ENCODE data around the gene IFITM1. TPM values are rescaled to one million over a fixed set of nuclear protein-coding genes. Genes with fewer than 3 reads are reported as not detected.

The IFITM1 gene
- total RNA-seq, 4 donors from 2014 or later: 216 to 431 (median 256) TPM

GRCh38 chr11:289712-290620 lies 23.9 kb upstream of the IFITM1 start:
- DNase-seq (ENCODE audit: low spot score in 2 of 2): no peak
- peak overlapping the region; percentile 30 to 87 (median 82) for H3K27ac ChIP-seq
- WGBS, 2 donors: 88 to 90% methylated on average over 35 to 42 of the region's 48 CpGs

GRCh38 chr11:290621-291231 lies 23.1 kb upstream of the IFITM1 start:
- no peak for TF ChIP-seq POLR2A (IDR thresholded peaks at IDR 0.05)
- no peak for TF ChIP-seq EP300 (IDR thresholded peaks at IDR 0.05)
- TF ChIP-seq, protein P1, sequence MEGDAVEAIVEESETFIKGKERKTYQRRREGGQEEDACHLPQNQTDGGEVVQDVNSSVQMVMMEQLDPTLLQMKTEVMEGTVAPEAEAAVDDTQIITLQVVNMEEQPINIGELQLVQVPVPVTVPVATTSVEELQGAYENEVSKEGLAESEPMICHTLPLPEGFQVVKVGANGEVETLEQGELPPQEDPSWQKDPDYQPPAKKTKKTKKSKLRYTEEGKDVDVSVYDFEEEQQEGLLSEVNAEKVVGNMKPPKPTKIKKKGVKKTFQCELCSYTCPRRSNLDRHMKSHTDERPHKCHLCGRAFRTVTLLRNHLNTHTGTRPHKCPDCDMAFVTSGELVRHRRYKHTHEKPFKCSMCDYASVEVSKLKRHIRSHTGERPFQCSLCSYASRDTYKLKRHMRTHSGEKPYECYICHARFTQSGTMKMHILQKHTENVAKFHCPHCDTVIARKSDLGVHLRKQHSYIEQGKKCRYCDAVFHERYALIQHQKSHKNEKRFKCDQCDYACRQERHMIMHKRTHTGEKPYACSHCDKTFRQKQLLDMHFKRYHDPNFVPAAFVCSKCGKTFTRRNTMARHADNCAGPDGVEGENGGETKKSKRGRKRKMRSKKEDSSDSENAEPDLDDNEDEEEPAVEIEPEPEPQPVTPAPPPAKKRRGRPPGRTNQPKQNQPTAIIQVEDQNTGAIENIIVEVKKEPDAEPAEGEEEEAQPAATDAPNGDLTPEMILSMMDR (IDR thresholded peaks at IDR 0.05): no peak
- no peak overlapping the region for H3K27ac ChIP-seq
- H3K27me3 ChIP-seq: peaks cover 0 to 4% of the 10 kb centered on the region in 2 donors
- no peak overlapping the region for H3K4me3 ChIP-seq
- no peak for DNase-seq (ENCODE audit: low spot score in 2 of 2)
- WGBS, 2 donors: 80 to 84% methylated on average over 9 to 12 of the region's 13 CpGs
- H3K36me3 ChIP-seq: peaks cover 0 to 46% (median 0%) of the 10 kb centered on the region in 3 donors
- H3K9me3 ChIP-seq: no peaks in the 10 kb centered on the region
- H3K4me1 ChIP-seq: peaks cover 0 to 22% (median 15%) of the 10 kb centered on the region in 4 donors

More at GRCh38 chr11:289712-290620, 23.9 kb upstream of the IFITM1 start:
- TF ChIP-seq, protein P1 (IDR thresholded peaks at IDR 0.05): no peak
- no peak for TF ChIP-seq EP300 (IDR thresholded peaks at IDR 0.05)
- TF ChIP-seq POLR2A (IDR thresholded peaks at IDR 0.05): no peak
- Histone ChIP-seq H3K27me3 (peaks cover 0 to 10% of the 10 kb centered on the region in 2 donors), H3K9me3 (no peaks in the 10 kb centered on the region), H3K4me3 (peak overlapping the region; percentile 46 to 90 (median 70)), H3K4me1 (peaks cover 0 to 22% (median 15%) of the 10 kb centered on the region in 4 donors), H3K36me3 (peaks cover 0 to 38% (median 0%) of the 10 kb centered on the region in 3 donors)

DNA sequence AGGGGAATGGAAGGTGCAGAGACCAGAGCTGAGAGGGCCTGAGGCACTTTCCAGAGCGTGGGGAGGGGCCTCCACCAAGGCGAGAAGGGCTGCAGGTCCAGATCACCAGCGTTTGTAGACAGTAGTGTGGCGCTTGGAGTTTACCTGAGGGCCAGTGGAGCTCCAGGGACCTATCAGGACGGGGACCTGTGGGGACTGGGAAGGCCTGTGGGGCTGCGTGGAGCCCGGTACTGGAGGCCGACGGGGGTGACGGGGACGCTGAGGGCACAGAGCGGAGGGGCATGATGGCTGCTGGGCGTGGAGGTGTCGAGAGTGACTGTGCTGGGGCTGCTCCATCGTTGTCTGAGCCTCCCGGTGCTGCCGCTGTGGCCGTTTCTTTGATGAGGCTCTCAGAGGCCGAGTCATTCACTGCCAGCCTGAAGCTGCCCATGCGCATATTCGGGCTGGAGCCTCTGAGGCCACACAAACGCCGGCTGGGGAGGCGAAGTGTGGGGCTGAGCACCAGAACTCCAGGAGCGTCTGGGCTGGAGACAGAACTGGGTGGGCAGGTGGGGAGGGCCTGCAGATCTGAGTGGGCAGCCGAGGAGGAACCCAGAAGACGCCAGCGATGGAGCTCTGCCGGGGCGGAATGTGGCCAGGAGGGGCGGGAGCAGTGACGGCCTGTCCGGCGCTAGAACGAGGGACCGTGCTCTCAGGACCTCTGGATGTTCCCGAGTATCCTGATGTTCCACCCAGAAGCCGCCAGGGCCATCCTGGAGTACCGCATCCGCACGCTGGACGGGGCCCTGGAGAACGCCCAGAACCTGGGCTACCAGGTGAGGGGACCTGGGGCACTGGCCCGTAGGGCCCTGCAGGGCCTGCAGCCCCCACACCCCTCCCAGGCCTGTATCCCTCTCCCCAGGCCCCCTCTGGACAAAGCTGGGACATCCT lies 22.3 kb upstream of the IFITM1 start:
- Histone ChIP-seq H3K27me3 (no peaks in the 10 kb centered on the region), H3K9me3 (no peaks in the 10 kb centered on the region), H3K27ac (no peak overlapping the region), H3K36me3 (peaks cover 0 to 49% (median 0%) of the 10 kb centered on the region in 3 donors), H3K4me1 (peaks cover 0 to 22% (median 15%) of the 10 kb centered on the region in 4 donors), H3K4me3 (no peak overlapping the region)
- WGBS, 2 donors: 82 to 84% methylated on average over 44 of the region's 44 CpGs
- TF ChIP-seq, protein P1 (IDR thresholded peaks at IDR 0.05): no peak
- no peak for TF ChIP-seq POLR2A (IDR thresholded peaks at IDR 0.05)
- TF ChIP-seq EP300 (IDR thresholded peaks at IDR 0.05): no peak
- DNase-seq (ENCODE audit: low spot score in 2 of 2): no peak

- Histone ChIP-seq H3K27ac (no peak overlapping the region), H3K27me3 (no peaks in the 10 kb centered on the region), H3K36me3 (peaks cover 0 to 49% (median 0%) of the 10 kb centered on the region in 3 donors), H3K9me3 (no peaks in the 10 kb centered on the region), H3K4me1 (peaks cover 0 to 31% (median 17%) of the 10 kb centered on the region in 4 donors), H3K4me3 (no peak overlapping the region)
- TF ChIP-seq EP300 (IDR thresholded peaks at IDR 0.05) (no peak), POLR2A (IDR thresholded peaks at IDR 0.05) (no peak)
- TF ChIP-seq, protein P1 (IDR thresholded peaks at IDR 0.05): no peak
- DNase-seq (ENCODE audit: low spot score in 2 of 2): no peak
- WGBS, 2 donors: 91% methylated on average over 21 to 26 of the region's 29 CpGs
Measured at GRCh38 chr11:292211-293121, 21.4 kb upstream of the IFITM1 start.

Measured in tibial nerve (tissue), 4 donors.